WERI-Rb-1 (cell line): ENCODE data around the gene ISCA2.

Experiments used
- DNase-seq: peaks from one replicate; pipeline ENCODE4 v3.0.0-alpha.2; 2020
- H3K27ac ChIP-seq: fragments of 250-450 bp; sonication (Bioruptor Pico); 2 replicates; pipeline ENCODE4 v1.5.1; 2020; ENCODE audit warnings: mild to moderate bottlenecking, moderate library complexity
- H3K27me3 ChIP-seq: fragments of 250-450 bp; sonication (Bioruptor Pico); 2 replicates; pipeline ENCODE4 v1.5.1; 2021; ENCODE audit warnings: mild to moderate bottlenecking, low read depth, moderate library complexity; ENCODE audit not compliant: insufficient read depth, severe bottlenecking
- H3K36me3 ChIP-seq: fragments of 250-450 bp; sonication (Bioruptor Pico); 2 replicates; pipeline ENCODE4 v1.5.1; 2020; ENCODE audit warnings: mild to moderate bottlenecking, moderate library complexity
- H3K4me3 ChIP-seq: 2 replicates; pipeline ENCODE4 v1.5.1; 2011; ENCODE audit warnings: low read depth, mild to moderate bottlenecking, control low read depth, low read length
- H3K9me3 ChIP-seq: fragments of 250-450 bp; sonication (Bioruptor Pico); 2 replicates; pipeline ENCODE4 v1.5.1; 2021; ENCODE audit warnings: mild to moderate bottlenecking, moderate library complexity; ENCODE audit not compliant: severe bottlenecking
- CTCF ChIP-seq: IDR thresholded peaks from 2 replicates; pipeline ENCODE4 v1.5.1; 2011; ENCODE audit warnings: low read depth, mild to moderate bottlenecking, control low read depth, inconsistent platforms, low read length

The ISCA2 gene

DNA sequence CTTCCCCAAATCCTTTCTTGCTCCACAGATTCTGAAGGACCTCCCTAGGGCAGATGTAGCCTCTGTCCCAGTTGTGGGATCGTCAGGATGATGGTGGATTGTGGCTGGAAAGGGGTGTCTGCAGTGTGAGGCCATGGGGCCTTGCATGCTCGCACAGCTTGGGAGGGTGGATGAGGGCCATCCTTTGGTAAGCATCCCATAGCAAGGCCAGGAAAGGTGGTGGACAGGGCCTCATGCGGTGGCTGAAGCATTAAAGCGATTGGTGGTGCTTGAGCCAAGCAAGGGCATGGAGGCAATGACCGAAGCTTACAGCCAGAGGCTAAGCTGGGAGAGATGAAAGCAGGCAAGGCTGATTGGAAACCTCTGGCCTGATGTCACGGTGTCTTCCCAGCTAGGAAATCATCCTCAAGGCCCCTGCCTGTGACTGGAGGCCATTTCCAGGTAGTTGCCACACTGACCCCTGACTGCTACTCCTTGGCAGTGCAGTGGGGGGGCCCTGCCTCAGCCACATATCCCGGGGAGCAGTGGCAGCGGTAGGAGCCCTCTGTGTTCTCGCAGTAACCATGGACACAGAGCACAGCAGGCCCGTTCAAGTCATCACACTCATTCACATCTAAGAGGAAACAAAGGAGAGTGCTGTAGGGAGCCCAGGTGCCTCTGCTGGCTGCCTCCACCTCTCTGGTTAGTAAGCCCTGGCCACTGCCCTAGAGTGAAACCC, 7.0 kb downstream of the ISCA2 start:
- no peak overlapping the region for H3K4me3 ChIP-seq
- peak overlapping the region; percentile 47 for H3K27ac ChIP-seq
- H3K9me3 ChIP-seq = no peaks in the 10 kb centered on the region
- no peak for DNase-seq
- peak; percentile 21; the same call in 1 of the 2 replicates for TF ChIP-seq CTCF
- H3K36me3 ChIP-seq = peaks cover 6% of the 10 kb centered on the region
- no peaks in the 10 kb centered on the region for H3K27me3 ChIP-seq

GRCh38 chr14:74501135-74501614, 7.6 kb downstream of the ISCA2 start:
- TF ChIP-seq CTCF = peak; percentile 91
- H3K9me3 ChIP-seq = no peaks in the 10 kb centered on the region
- H3K27me3 ChIP-seq = no peaks in the 10 kb centered on the region
- H3K27ac ChIP-seq = peak overlapping the region; percentile 47
- peak; percentile 83 for DNase-seq
- peaks cover 6% of the 10 kb centered on the region for H3K36me3 ChIP-seq
- no peak overlapping the region for H3K4me3 ChIP-seq

GRCh38 chr14:74501691-74502090, 8.1 kb downstream of the ISCA2 start:
- H3K4me3 ChIP-seq = no peak overlapping the region
- H3K27me3 ChIP-seq = no peaks in the 10 kb centered on the region
- no peak overlapping the region; the same call in 1 of the 2 replicates for H3K27ac ChIP-seq
- no peaks in the 10 kb centered on the region for H3K9me3 ChIP-seq
- peaks cover under 1% of the 10 kb centered on the region for H3K36me3 ChIP-seq
- no peak for TF ChIP-seq CTCF
- DNase-seq = no peak

DNA sequence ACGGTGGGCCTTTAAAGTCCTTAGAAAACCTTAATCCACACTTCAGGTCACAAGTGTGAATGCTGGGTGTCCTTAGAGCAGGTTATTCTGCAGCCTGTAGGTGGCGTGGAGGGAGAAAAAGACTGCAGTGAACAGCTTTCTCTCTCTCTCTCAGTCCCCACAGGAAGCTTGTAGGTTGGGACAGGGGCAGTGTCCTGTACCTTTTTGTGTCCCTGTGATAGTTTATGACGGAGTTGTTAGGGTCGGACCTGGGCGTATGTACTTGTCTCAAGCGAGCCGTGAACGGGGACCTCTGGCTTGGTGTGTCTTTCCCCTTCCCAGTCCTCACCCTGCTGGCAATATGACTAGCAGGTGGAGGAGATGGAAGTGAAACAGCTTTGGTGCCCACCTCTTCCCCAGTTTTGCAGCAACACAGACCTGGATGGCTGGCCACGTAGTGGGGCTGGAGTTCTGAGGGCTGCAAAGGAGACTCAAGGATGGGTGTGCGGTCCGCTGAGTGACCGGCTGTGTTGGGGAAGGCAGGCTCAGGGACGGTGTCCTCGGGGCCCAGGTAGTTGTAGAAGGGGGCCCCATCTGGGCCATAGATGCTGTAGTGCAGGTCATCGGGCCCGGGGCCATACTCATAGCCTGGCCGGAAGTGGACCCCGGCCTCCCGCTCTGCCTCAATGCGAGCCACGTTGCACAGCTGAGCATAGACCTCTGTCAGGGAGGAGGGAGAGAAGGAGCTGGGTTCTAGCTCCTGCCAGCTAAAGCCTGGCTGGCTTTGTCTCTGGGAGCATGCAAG, 8.9 kb downstream of the ISCA2 start:
- DNase-seq = peak; percentile 79
- H3K4me3 ChIP-seq = no peak overlapping the region
- no peaks in the 10 kb centered on the region for H3K9me3 ChIP-seq
- TF ChIP-seq CTCF = peak; percentile 86
- H3K27me3 ChIP-seq = no peaks in the 10 kb centered on the region
- H3K36me3 ChIP-seq = no peaks in the 10 kb centered on the region; the same call in 1 of the 2 replicates
- H3K27ac ChIP-seq = no peak overlapping the region

GRCh38 chr14:74503291-74503937, 9.8 kb downstream of the ISCA2 start:
- DNase-seq = no peak
- H3K4me3 ChIP-seq = no peak overlapping the region
- TF ChIP-seq CTCF = no peak
- H3K9me3 ChIP-seq = no peaks in the 10 kb centered on the region
- no peak overlapping the region for H3K27ac ChIP-seq
- no peaks in the 10 kb centered on the region for H3K27me3 ChIP-seq
- H3K36me3 ChIP-seq = no peaks in the 10 kb centered on the region
